ENCODE results near the gene LOXHD1.

The LOXHD1 gene

GRCh38 chr18:46590103-46590502 is 66.9 kb downstream of the LOXHD1 start:
- Histone ChIP-seq H3K27me3 (ENCODE audit: insufficient read depth, low read length, poor library complexity) (no peaks in the 10 kb centered on the region), H3K27ac (ENCODE audit: low read length) (no peak overlapping the region), H3K4me1 (ENCODE audit: insufficient read depth, low read length) (no peaks in the 10 kb centered on the region), H3K9me3 (ENCODE audit: insufficient read depth, low read length, severe bottlenecking) (no peaks in the 10 kb centered on the region), H3K36me3 (ENCODE audit: insufficient read depth, low read length) (no peaks in the 10 kb centered on the region), H4K20me1 (ENCODE audit: insufficient read depth, low read length) (no peaks in the 10 kb centered on the region), H3K4me2 (ENCODE audit: insufficient read depth, low read length) (no peak overlapping the region), H3K79me2 (ENCODE audit: insufficient read depth, low read length) (no peaks in the 10 kb centered on the region), H3K4me3 (ENCODE audit: low read depth in 1 of 2, low read length in 2 of 2) (no peak overlapping the region), H2AFZ (ENCODE audit: low read depth, low read length) (no peak overlapping the region), H3K9ac (ENCODE audit: low read depth, low read length) (no peak overlapping the region)
- DNase-seq = no peak
- ATAC-seq (ENCODE audit: insufficient read depth, low read depth) = no peak
- no peak for TF ChIP-seq EZH2 (IDR thresholded peaks at IDR 0.05; ENCODE audit: borderline replicate concordance, low read depth, low read length, severe bottlenecking)
- no peak for TF ChIP-seq CTCF (IDR thresholded peaks at IDR 0.05; ENCODE audit: borderline replicate concordance, extremely low read depth, low read length, poor library complexity, severe bottlenecking)

- no peak overlapping the region for H3K9ac ChIP-seq (ENCODE audit: low read depth, low read length)
- TF ChIP-seq CTCF (IDR thresholded peaks at IDR 0.05; ENCODE audit: borderline replicate concordance, extremely low read depth, low read length, poor library complexity, severe bottlenecking) (no peak), EZH2 (IDR thresholded peaks at IDR 0.05; ENCODE audit: borderline replicate concordance, low read depth, low read length, severe bottlenecking) (no peak)
- DNase-seq (no peak), ATAC-seq (ENCODE audit: insufficient read depth, low read depth) (no peak)
- no peak overlapping the region for H3K4me3 ChIP-seq (ENCODE audit: low read depth in 1 of 2, low read length in 2 of 2)
- no peaks in the 10 kb centered on the region for H3K36me3 ChIP-seq (ENCODE audit: insufficient read depth, low read length)
- no peaks in the 10 kb centered on the region for H4K20me1 ChIP-seq (ENCODE audit: insufficient read depth, low read length)
- H3K27ac ChIP-seq (ENCODE audit: low read length) = no peak overlapping the region
- no peak overlapping the region for H2AFZ ChIP-seq (ENCODE audit: low read depth, low read length)
- H3K27me3 ChIP-seq (ENCODE audit: insufficient read depth, low read length, poor library complexity) = no peaks in the 10 kb centered on the region
- H3K4me2 ChIP-seq (ENCODE audit: insufficient read depth, low read length) = no peak overlapping the region
- H3K4me1 ChIP-seq (ENCODE audit: insufficient read depth, low read length) = no peaks in the 10 kb centered on the region
- H3K9me3 ChIP-seq (ENCODE audit: insufficient read depth, low read length, severe bottlenecking) = no peaks in the 10 kb centered on the region
- no peaks in the 10 kb centered on the region for H3K79me2 ChIP-seq (ENCODE audit: insufficient read depth, low read length)
These were observed 67.9 kb downstream of the LOXHD1 start for GRCh38 chr18:46588971-46589660.

- Histone ChIP-seq H3K4me2 (ENCODE audit: insufficient read depth, low read length) (no peak overlapping the region), H3K36me3 (ENCODE audit: insufficient read depth, low read length) (no peaks in the 10 kb centered on the region), H3K27ac (ENCODE audit: low read length) (no peak overlapping the region), H4K20me1 (ENCODE audit: insufficient read depth, low read length) (no peaks in the 10 kb centered on the region), H2AFZ (ENCODE audit: low read depth, low read length) (no peak overlapping the region), H3K4me1 (ENCODE audit: insufficient read depth, low read length) (no peaks in the 10 kb centered on the region), H3K4me3 (ENCODE audit: low read depth in 1 of 2, low read length in 2 of 2) (no peak overlapping the region), H3K79me2 (ENCODE audit: insufficient read depth, low read length) (no peaks in the 10 kb centered on the region), H3K27me3 (ENCODE audit: insufficient read depth, low read length, poor library complexity) (no peaks in the 10 kb centered on the region), H3K9ac (ENCODE audit: low read depth, low read length) (no peak overlapping the region), H3K9me3 (ENCODE audit: insufficient read depth, low read length, severe bottlenecking) (no peaks in the 10 kb centered on the region)
- TF ChIP-seq EZH2 (IDR thresholded peaks at IDR 0.05; ENCODE audit: borderline replicate concordance, low read depth, low read length, severe bottlenecking) (no peak), CTCF (IDR thresholded peaks at IDR 0.05; ENCODE audit: borderline replicate concordance, extremely low read depth, low read length, poor library complexity, severe bottlenecking) (no peak)
- ATAC-seq (ENCODE audit: insufficient read depth, low read depth) (no peak), DNase-seq (no peak)
These were observed 69.4 kb downstream of the LOXHD1 start for GRCh38 chr18:46587600-46587999.
